ENCODE results near the gene SIRT2. TPM values are rescaled to one million over a fixed set of nuclear protein-coding genes. Genes with fewer than 3 reads are reported as not detected.

SIRT2 gene
- total and polyA plus RNA-seq, 2 experiments from 2014 or later = 41.3 to 64.4 TPM

DNA sequence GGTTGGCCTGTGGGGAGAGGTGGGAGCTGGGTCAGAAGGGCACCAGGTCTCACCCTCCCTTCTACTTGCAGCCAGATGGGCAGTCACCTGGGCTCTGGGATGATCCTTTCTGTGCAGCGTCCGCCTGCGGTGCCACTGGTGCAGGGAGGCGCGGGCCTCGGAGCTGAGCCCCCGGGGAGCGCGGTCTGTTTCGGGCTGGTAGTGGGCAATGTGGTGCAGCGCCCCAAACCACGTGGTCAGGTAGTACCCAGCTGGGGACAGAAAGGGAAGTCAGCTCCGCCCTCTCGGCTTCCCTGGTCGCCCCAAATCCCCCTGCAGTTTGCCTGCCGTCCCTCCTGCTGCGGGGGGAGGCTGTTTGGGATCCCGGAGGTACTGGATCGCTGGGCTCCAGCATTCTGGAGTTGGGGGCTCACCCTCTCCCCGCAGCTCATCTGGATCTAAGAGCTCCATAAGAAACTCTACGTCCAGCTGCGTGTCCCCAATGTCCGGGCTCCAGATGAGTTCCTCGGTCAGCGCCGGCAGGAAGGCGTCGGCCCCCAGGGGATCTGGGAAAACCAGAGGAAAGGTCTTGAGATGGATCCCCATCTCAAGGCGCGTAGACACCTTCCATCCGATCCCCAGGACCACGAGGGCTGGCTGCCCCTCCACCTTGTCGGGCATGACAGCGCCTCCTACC is 30.1 kb downstream of the SIRT2 start:
- WGBS, 2 experiments (ENCODE audit: low coverage in 1 of 2, low lambda C conversion rate in 2 of 2, missing lambda C conversion rate in 2 of 2) = 15 to 17% methylated on average over 34 of the region's 34 CpGs
- no peaks in the 10 kb centered on the region for H3F3A ChIP-seq (ENCODE audit: insufficient read depth)
- no peak for DNase-seq
- peak overlapping the region; percentile 82 for H2AFZ ChIP-seq
- H3K9ac ChIP-seq = no peak overlapping the region
- H3K4me1 ChIP-seq (ENCODE audit: insufficient read depth) = no peaks in the 10 kb centered on the region
- TF ChIP-seq EZH2phosphoT487 (IDR thresholded peaks at IDR 0.05; ENCODE audit: insufficient read depth, low read depth) = no peak
- no peak for TF ChIP-seq EZH2 (IDR thresholded peaks at IDR 0.05; ENCODE audit: insufficient read depth, poor library complexity, severe bottlenecking)
- H3K27ac ChIP-seq = no peak overlapping the region
- no peaks in the 10 kb centered on the region for H3K9me3 ChIP-seq (ENCODE audit: low read depth)
- no peaks in the 10 kb centered on the region for H3K9me2 ChIP-seq (ENCODE audit: insufficient read depth)
- H3K79me2 ChIP-seq (ENCODE audit: insufficient read depth) = no peaks in the 10 kb centered on the region
- peak overlapping the region; percentile 65 for H3K4me3 ChIP-seq
- in situ Hi-C loops (cut with MboI) = no loop called here
- H3K27me3 ChIP-seq (replicated peaks; ENCODE audit: insufficient read depth) = no peaks in the 10 kb centered on the region
- no peaks in the 10 kb centered on the region for H4K20me1 ChIP-seq (ENCODE audit: insufficient read depth)
- H3K4me2 ChIP-seq (ENCODE audit: unreplicated experiment) = peak overlapping the region; percentile 71
- no peaks in the 10 kb centered on the region for H3K36me3 ChIP-seq (ENCODE audit: low read depth)

DNA sequence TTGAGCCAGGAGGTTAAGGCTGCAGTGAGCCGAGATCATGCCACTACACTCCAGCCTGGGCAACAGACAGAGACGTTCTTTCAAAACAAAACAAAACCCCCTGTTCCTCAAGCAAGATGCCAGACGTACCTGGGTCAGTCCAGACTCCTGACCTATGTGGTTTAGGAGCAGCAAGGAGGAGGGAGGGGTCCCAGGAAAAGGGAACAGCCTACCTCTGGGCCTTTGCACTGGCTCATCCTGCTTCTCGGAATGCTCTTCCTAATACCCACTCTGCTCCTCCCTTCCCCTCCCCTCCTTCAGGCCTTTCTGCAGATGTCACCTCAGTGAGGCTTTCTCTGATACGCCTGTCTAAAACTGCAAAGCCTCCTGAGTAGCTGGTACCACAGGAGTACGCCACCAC is 30.9 kb downstream of the SIRT2 start:
- no peak for TF ChIP-seq EZH2 (IDR thresholded peaks at IDR 0.05; ENCODE audit: insufficient read depth, poor library complexity, severe bottlenecking)
- no peak for TF ChIP-seq EZH2phosphoT487 (IDR thresholded peaks at IDR 0.05; ENCODE audit: insufficient read depth, low read depth)
- Histone ChIP-seq H3K79me2 (ENCODE audit: insufficient read depth) (no peaks in the 10 kb centered on the region), H3K27me3 (replicated peaks; ENCODE audit: insufficient read depth) (no peaks in the 10 kb centered on the region), H3K9me3 (ENCODE audit: low read depth) (no peaks in the 10 kb centered on the region), H3K9ac (no peak overlapping the region), H3K27ac (no peak overlapping the region), H3K4me1 (ENCODE audit: insufficient read depth) (no peaks in the 10 kb centered on the region), H4K20me1 (ENCODE audit: insufficient read depth) (no peaks in the 10 kb centered on the region), H3K36me3 (ENCODE audit: low read depth) (no peaks in the 10 kb centered on the region), H3F3A (ENCODE audit: insufficient read depth) (no peaks in the 10 kb centered on the region), H2AFZ (no peak overlapping the region), H3K4me3 (no peak overlapping the region), H3K9me2 (ENCODE audit: insufficient read depth) (no peaks in the 10 kb centered on the region), H3K4me2 (ENCODE audit: unreplicated experiment) (no peak overlapping the region)
- 91 to 92% methylated on average over 6 of the region's 6 CpGs for WGBS, 2 experiments (ENCODE audit: low coverage in 1 of 2, low lambda C conversion rate in 2 of 2, missing lambda C conversion rate in 2 of 2)
- DNase-seq = no peak
- in situ Hi-C loops (cut with MboI) = no loop called here

DNA sequence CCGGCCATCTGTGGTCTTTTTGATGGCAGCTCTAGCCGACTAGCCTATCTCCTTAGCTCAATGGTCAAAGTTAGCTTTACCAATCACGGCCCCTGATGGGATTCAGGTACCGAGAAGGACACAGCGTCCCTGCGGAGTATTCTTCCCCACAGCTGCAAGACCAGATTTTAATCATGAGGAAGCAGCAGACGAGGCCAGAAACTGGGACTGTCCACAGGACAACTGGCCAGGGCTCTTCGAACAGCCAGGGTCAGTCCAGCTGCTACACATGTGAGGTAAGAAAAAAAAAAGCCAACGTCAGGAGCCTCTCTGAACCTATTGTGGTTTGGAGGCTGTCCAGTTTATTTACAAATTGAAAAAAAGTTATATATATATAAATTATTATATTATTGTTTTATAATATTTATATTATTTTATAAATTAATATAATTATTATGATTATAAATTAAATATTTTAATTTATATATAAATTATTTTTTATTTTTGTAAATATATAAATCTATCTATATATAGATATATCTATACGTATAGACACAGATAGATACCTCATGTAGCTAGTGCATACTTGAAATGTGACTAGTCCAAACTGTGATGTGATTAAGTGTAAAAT is 32.1 kb downstream of the SIRT2 start:
- Histone ChIP-seq H3K4me2 (ENCODE audit: unreplicated experiment) (no peak overlapping the region), H3K9me2 (ENCODE audit: insufficient read depth) (no peaks in the 10 kb centered on the region), H4K20me1 (ENCODE audit: insufficient read depth) (no peaks in the 10 kb centered on the region), H3K79me2 (ENCODE audit: insufficient read depth) (no peaks in the 10 kb centered on the region), H3K27me3 (replicated peaks; ENCODE audit: insufficient read depth) (no peaks in the 10 kb centered on the region), H3K4me1 (ENCODE audit: insufficient read depth) (no peaks in the 10 kb centered on the region), H2AFZ (no peak overlapping the region), H3K27ac (no peak overlapping the region), H3F3A (ENCODE audit: insufficient read depth) (no peaks in the 10 kb centered on the region), H3K4me3 (no peak overlapping the region), H3K36me3 (ENCODE audit: low read depth) (no peaks in the 10 kb centered on the region), H3K9me3 (ENCODE audit: low read depth) (no peaks in the 10 kb centered on the region), H3K9ac (no peak overlapping the region)
- in situ Hi-C loops (cut with MboI) = no loop called here
- TF ChIP-seq EZH2 (IDR thresholded peaks at IDR 0.05; ENCODE audit: insufficient read depth, poor library complexity, severe bottlenecking) (no peak), EZH2phosphoT487 (IDR thresholded peaks at IDR 0.05; ENCODE audit: insufficient read depth, low read depth) (no peak)
- WGBS, 2 experiments (ENCODE audit: low coverage in 1 of 2, low lambda C conversion rate in 2 of 2, missing lambda C conversion rate in 2 of 2) = 91% methylated on average over 10 of the region's 10 CpGs
- no peak for DNase-seq

DNA sequence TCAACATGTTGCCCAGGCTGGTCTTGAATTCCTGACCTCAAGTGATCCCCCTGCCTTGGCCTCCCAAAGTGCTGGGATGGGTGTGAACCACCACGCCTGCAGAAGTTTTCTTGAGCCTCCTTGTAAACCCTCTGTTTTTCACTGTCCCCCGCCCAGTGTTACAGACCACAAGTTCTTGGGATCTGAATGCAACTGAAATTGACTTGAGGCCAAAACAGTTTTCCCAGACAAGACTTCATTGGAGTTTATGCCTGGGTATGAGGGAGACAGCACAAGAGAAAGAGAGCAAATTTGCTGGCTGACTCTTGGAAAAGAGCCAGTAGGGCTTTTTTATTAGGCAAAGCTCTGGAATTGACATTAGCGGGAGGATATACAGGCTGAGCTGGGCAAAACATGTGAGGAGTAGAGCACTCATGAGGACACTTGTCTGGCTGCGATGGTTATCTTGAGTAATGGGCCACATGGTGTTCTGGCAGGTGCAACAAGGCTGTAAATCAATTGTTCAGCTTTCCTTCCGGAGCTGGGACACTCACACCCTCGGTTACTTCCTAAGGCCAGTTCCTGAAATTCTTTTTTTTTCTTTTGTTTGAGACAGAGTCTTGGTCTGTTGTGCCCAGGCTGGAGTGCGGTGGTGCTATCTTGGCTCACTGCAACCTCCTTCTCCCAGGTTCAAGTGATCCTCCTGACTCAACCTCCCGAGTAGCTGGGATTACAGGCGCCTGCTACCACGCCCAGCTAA is 36.9 kb downstream of the SIRT2 start:
- no peaks in the 10 kb centered on the region for H3K4me1 ChIP-seq (ENCODE audit: insufficient read depth)
- no peak overlapping the region for H3K4me3 ChIP-seq
- H3K9me2 ChIP-seq (ENCODE audit: insufficient read depth) = no peaks in the 10 kb centered on the region
- in situ Hi-C loops (cut with MboI) = no loop called here
- no peak overlapping the region for H3K4me2 ChIP-seq (ENCODE audit: unreplicated experiment)
- no peaks in the 10 kb centered on the region for H3K36me3 ChIP-seq (ENCODE audit: low read depth)
- no peak overlapping the region for H2AFZ ChIP-seq
- DNase-seq = peak; percentile 36
- no peak overlapping the region for H3K9ac ChIP-seq
- WGBS, 2 experiments (ENCODE audit: low coverage in 1 of 2, low lambda C conversion rate in 2 of 2, missing lambda C conversion rate in 2 of 2) = 12% methylated on average over 10 of the region's 10 CpGs
- H3F3A ChIP-seq (ENCODE audit: insufficient read depth) = no peaks in the 10 kb centered on the region
- H3K79me2 ChIP-seq (ENCODE audit: insufficient read depth) = no peaks in the 10 kb centered on the region
- H3K27me3 ChIP-seq (replicated peaks; ENCODE audit: insufficient read depth) = no peaks in the 10 kb centered on the region
- H3K27ac ChIP-seq = no peak overlapping the region
- H3K9me3 ChIP-seq (ENCODE audit: low read depth) = no peaks in the 10 kb centered on the region
- no peaks in the 10 kb centered on the region for H4K20me1 ChIP-seq (ENCODE audit: insufficient read depth)
- TF ChIP-seq EZH2 (IDR thresholded peaks at IDR 0.05; ENCODE audit: insufficient read depth, poor library complexity, severe bottlenecking) (no peak), EZH2phosphoT487 (IDR thresholded peaks at IDR 0.05; ENCODE audit: insufficient read depth, low read depth) (no peak)

Measured in GM23248 (cell line).